ENCODE results near the gene ODF2L. TPM values are rescaled to one million over a fixed set of nuclear protein-coding genes. Genes with fewer than 3 reads are reported as not detected.
"Not testable (repeated sequence)": the region's sequence is repeated elsewhere in the genome, so short reads cannot be mapped to it uniquely, and the experiment has no call there.

Gene ODF2L
- total RNA-seq, 1 donor from 2014 or later = 52.2 TPM

DNA sequence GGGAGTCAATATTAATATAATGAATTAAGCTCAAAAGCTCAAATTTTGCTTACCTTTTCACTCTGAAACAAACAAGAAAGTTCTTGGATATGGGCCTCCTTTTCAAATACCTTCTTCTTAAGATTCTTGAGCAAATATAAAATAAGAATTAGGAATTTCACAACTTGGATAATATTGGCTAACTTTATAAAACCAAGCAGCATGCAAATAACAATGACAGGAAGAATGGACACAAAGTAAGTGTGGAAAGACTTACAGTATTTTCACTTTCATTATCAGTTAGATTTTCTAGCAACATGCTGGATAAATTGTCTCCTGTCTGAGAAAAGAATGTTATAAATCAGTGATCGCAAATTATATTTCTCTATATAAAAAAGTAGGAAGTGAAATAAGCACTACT lies 13.2 kb downstream of the ODF2L start:
- DNase-seq = no peak

DNA sequence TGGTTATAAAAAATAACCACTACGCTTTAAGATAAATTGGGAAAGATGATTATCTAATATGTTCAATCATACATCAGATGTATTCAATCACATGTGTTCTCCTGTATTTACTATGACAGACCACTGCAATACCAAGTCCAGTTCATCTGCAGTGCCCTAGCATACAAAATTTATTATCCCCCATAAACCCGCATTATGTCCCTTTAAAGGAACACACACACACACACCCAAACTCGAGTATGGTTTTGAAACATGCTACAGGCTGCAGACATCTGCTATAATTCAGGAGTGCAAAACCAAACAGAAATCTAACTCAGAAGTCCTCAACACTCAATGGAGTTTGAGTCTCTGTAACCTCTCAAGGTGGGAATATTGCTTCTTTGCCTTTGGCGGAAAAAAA lies 14.9 kb downstream of the ODF2L start:
- no peak for DNase-seq

DNA sequence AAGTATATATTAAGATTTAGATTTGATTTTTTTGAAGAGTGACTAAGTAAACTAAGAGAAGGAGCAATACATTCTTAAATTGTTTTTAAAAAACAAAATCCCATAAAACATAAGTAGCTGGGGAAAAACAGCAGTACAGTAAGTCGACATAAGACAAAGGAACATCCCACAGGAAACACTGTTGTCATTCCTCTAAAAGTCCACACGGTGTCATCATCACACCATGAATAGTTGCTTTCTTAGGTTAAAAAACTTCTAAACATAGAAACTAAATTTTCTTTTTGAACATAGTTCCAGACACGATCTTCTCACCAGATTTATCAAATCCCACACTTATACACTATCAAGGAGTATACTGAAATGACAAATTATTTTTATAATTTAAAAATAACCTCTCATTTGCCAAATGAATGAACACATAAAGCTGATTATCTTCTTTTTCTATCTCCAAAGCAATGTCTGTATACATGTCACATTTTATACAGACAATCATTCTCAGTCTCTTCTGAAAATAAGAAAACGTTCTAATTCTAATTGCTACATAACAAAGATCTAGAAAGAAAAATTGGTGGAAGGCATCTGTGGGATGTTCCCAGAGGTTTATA lies 15.8 kb downstream of the ODF2L start:
- peak; percentile 88 for DNase-seq

DNA sequence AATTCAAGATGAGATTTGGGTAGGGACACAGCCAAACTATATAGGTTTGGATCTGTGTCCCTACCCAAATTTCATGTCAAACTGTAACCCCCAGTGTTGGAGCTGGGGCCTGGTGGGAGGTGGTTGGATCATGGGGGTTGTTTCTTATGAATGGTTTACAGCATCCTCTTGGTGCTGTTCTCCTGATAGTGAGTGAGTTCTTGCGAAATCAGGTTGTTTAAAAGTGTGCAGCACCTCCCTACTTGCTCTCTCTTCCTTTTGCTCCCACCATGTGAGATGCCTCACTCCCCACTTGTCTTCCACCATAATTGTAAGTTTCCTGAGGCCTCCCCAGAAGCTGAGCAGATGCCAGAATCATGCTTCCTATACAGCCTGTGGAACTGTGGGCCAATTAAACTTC lies 17.3 kb downstream of the ODF2L start:
- no peak for DNase-seq

DNA sequence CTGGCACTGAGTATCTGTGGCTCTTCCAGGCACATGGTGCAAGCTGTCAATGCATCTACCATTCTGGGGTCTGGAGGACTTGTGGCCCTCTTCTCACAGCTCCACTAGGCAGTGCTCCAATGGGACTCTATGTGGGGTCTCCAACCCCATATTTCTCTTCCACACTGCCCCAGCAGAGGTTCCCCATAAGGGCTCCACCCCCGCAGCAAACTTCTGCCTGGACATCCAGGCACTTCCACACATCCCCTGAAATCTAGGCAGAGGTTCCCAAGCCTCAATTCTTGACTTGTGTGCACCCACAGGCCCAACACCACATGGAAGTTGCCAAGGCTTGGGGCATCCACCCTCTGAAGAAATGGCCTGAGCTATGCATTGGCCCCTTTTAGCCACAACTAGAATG lies 18.8 kb downstream of the ODF2L start:
- DNase-seq = no peak

DNA sequence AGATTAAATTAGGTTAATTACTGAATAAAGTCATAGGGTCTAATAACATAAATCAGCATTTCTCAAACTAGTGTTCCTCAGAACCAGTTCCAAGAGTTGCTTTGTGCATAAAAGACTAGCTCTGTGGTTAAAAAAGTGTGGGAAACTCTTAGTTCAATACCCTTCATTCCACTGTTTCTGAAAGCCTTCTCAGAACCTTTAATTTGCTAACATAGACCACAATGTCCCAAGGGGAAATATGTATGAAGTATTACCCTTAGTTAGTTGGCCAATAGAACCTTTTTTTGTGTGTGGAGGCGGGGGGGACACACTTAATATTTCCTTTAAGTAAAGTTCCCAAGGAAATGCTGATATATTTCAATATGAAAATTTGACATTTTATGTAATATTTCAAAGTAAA lies 20.4 kb downstream of the ODF2L start:
- DNase-seq = no peak

DNA sequence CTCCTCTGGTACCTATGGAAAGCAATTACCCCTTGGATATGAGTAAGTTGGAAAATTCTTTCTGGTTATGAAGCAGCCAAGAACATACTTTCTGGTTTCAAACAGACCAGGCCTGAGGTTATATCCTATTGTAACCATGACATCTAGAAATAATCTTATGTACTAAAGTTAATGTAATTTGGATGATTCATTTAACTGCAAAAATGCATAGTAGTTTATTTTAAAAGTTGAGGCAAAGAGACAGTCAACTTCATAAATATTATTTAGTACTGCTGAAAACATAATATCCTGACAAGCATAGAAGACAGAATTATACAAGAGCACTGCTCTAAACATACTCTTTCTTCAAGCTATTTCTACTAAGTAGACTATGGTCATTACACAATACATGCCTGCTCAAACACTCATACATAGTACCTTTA lies 25.5 kb downstream of the ODF2L start:
- DNase-seq = no peak

DNA sequence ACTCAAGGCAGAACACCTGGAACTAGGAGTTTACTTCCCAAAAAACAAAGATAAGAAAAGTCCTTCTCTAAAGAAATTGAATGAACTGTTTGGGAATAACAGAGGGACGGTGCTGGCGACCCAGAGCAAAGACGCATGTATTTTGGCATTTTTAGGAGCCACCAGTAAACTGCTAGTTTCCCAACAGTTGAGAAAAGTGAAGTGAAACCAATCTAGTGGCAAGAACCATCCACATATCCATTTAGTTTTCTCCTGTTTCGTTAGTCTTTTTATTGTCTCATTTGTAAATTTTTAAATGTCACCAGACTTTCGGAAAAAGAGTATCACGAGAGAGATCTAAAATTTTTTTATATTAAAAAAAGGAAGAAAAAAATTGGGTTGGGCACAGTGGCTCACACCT lies 30.2 kb downstream of the ODF2L start:
- DNase-seq = no peak

DNA sequence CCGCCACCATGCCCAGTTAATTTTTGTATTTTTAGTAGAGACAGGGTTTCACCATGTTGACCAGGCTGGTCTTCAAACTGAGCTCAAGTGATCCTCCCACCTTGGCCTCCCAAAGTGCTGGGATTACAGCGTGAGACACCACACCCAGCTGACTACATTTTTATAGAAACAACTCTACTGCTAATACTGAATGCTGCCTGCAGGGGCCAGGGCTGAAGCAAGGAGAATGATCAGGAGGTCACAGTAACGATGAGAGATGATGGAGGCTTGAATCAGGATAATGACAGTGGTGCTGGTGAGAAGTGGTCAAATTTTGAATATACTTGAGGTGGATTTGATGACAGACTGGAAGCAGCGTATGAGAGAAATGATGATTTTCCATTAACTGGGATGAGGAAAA lies 33.3 kb downstream of the ODF2L start:
- no peak for DNase-seq

DNA sequence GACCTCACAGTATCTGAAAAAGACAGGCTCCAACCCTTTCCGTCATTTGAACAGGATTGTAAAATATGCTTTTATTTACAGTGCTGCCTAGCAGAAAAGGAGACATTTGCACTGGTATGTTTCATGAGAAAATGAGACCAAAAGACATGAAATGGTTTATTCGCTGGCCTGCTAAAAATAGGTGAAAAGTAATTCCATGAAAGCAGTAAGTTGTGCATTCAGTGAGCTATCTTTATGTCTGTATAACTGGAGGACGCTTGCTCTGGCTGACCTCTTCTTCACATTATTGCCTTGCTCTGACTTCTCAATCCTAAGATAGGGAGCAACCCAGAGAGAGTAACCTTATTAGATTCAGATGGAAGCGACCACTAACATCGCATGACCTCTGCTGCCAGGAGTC lies 38.3 kb downstream of the ODF2L start:
- no peak for DNase-seq

DNA sequence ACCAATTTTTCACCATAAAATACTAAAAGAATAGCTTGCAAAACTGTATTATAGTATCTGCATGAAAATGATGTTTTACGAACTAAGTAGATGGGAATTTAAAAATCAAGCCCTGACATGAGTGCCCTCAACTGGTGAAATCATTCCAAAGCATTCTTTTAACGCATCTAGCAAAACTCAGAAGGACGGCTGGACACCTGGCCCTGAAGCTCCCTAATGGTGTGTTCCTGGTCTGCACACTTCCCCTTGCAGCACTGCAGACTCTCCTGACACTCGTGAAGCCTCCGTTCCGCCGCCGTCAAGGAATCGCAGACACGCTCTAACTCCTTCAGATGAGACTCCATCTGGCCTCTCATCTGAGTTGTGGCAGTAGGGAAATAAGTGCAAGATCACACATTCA lies 39.9 kb downstream of the ODF2L start:
- no peak for DNase-seq

DNA sequence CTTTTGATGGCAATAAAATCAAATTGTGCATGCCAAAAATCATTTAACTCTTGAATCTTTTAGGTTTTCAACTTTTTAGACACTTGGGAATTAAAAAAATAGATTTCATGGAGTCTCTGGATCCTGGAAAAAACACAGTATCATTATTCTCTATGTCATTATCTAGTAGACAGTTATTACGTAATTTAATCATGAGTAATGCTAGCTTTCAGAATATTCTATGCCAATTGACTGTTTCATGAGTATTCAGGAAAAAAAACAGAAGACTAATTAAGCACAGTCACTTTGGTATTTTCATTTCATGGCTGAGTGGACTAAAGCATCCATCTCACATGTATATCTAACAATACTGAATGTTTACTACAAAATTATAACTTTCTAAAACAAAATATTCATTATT lies 44.0 kb downstream of the ODF2L start:
- no peak for DNase-seq

DNA sequence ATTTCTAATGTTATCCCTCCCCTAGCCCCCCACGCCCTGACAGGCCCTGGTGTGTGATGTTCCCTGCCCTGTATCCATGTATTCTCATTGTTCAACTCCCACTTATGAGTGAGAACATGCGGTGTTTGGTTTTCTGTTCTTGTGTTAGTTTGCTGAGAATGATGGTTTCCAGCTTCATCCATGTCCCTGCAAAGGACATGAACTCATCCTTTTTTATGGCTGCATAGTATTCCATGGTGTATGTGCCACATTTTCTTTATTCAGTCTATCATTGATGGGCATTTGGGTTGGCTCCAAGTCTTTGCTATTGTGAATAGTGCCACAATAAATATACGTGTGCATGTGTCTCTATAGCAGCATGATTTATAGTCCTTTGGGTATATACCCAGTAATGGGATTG lies 45.9 kb downstream of the ODF2L start:
- not testable (repeated sequence) for DNase-seq

DNA sequence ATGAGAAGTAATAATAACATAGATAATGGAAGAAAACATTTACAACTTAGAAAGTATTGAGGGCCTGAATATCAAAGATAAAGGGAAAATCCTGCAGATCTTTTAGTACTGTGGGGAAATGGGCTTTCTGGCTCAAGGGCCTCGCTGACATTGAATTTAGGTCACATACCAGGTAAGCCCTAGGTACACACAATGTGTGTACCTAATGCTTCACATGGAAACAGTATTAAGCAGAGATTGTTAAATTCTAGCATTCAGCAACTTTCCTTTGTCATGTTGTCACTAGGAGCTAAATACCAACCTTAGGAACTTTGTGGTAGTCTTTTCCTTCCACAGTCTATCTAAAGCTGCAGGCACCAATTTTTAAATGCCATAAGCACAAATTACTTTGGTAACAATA lies 49.7 kb downstream of the ODF2L start:
- no peak for DNase-seq

DNA sequence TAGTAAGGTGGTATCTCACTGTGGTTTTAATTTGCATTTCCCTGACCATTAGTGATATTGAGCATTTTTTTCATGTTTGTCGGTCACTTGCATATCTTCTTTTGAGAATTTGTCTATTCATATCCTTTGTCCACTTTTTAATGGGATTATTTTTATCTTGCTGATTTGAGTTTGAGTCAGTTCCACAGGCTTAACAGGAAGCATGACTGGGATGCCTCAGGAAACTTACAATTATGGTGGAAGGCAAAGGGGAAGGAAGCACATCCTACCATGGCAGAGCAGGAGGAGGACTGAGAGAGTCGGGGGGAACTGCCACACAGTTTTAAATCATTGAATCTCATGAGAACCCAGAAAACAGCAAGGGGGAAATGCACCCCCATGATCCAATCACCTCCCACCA lies 51.1 kb downstream of the ODF2L start:
- DNase-seq = no peak

DNA sequence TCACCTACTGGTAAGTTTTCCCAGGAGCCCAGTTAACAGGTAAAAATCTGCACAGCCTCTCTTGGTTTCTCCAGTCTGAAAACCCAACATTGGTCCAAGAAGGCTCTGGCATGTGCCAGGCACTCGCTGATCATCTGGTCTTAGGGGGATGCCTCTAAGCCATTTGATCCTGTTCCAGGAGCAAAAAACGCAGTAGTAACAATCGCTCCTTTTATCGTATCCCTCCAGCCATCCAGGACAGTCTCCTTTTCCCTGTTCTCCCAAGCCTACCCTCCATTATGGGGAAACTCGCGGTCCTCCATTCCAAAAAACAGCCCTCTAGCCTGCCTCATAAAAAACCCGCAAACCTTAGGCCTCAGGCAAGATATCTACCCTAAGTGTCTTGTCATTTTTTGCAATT lies 56.2 kb downstream of the ODF2L start:
- no peak for DNase-seq

DNA sequence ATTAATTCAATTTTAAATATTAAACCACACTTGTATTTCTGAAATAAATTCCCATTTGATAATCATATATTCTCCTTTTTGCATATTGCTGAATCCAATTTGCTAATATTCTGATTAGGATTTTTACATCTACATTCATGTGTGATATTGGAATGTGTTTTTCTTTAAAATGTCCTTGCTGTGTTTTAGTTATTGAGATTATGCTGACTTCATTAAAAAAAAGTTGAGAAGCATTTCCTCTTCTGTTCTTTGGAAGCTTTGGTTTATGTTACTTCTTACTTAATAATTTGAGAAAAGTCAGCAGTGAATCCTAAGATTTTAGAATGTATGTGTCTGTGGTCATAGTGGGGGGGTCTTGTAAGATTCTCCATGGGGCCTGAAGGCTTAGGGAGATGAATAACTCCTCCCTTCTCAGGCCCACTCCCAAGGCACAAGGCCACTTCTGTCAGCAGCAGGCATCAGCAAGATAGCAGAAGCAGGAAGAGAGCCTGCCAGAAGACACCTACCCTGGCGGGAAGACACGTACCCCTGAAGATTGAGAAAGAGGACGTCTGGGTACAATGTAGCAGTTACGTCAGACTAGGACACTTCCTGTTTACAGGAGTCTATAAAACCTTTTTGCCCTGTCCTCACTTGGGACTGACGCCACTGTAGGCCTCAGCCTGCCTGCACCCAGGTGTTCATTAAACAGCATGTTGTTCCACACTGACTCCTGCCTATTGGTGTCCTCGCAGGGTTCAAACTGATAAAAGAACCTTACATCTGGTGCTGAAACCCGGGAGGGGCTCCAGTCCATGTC lies 56.9 kb downstream of the ODF2L start:
- no peak for DNase-seq

DNA sequence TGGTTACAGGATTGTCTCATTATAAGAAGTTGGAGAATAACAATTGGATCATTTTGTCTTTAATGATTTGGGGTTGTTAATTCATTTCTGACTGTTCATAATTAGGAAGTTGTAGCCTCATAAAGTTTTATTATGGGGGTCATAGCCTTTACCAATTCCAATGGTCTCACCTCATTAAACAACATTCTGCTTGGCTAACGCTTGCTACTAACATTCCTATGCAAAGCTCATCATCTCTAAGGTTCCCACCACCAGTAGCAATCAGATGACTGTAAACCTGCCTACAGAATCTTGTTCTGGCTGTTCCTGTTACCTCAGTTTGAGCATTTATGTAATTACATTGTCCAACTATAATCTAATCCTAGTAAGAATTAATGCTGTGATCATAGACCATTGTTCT lies 60.2 kb downstream of the ODF2L start:
- no peak for DNase-seq

DNA sequence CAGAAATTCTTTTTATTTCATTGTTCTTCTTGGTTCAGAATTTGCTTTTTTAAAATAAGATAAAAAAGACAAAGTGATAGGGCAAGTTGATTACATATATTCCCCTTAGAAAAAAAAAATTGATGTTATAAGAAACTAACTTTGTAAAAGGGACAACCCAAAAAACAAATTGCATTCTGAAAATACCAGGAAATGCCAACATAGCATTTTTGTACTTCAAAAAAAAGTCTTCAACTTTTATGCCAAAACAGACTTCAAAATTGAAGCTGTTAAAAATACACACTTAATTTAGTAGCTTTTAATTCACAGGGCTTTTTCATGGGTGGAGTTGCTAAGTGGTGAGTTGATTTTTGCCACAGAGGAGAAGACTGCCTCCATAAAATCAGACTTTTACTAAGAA lies 70.9 kb downstream of the ODF2L start:
- DNase-seq = no peak

DNA sequence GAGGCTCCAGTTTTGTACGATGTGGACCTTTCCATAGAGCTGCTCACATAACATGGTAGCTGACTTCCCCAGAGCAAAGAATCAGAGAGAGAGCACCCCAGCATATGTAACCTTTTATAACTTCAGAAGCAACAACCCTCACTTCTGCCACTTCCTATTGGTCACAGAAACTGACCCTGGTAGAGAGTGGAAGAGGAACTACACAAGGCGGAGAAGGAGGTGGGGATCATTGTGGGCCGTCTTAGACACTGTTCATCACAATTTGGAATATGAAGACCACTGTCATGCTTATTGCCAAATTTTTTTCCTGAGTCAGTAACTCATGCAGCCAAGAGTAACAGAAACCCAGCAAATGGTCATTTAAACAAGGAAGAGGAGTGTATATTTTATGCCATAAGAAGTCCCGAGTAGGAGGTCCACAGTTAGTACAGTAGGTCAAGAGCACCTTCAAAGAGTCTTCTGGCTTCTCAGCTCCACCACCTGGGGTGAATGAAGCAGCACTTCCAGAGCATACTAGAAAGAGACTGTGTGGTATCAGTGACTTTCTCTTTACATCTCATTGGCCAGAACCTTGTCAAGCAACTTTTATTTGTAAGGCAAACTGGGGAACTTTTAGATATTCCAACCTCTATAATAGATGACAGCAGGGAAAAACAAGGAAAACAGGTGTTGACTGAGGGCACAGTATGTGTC lies 71.8 kb downstream of the ODF2L start:
- DNase-seq = no peak

DNA sequence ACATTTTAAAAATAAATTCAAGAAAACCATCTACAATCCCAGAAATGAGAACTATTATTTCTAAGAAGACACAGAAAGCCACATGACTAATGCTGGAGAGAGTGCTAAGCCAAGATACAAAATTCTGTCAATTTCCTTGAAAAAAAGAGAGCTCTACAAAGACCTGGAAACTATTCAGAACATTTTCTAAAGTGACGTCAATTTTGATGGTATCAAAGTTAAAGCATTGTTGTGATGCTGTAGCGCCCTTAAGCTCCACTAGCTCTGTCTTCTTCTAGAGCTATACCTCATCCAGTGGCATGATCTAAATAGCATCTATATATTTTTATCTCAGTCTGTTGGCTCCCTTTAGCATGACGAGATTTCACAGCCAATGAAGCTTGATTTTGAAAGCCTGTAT lies 73.9 kb downstream of the ODF2L start:
- DNase-seq = no peak

DNA sequence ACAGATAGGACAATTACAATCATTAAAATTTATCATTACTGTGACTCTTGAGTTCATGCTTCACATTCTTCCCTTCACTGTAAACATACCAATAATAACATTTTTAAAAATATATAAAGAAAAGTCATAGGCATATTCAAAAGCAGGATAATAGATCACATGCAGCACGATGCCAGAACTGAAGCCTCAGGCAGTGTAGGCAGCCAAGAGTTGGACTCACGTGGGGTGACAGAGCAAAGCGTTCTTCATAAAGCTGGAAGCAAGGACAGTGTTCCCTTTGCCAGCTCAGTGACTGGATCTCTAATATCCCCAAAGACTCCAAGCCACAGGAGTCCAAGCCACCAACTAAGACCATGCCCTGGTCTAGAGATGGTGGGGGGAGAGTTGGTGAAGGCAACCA lies 77.7 kb downstream of the ODF2L start:
- no peak for DNase-seq

DNA sequence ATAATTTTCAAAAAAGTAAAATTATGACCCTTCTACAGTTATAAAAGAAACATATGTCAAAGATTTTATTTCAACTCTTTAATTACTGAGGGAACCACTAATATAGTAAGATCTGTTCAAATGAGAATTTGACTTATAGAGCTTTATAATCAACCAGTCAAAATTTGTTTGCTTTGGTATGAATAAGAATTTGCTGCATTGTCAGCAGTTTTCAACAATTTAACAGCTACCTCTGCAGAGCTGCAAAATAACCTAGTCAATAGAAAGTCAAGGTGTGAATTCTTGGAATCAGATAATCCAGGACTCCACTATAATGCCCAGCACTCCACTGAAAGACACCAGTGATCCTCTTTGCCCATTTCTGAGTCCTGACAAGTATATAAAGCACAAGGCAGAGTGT lies 78.2 kb downstream of the ODF2L start:
- DNase-seq = no peak

DNA sequence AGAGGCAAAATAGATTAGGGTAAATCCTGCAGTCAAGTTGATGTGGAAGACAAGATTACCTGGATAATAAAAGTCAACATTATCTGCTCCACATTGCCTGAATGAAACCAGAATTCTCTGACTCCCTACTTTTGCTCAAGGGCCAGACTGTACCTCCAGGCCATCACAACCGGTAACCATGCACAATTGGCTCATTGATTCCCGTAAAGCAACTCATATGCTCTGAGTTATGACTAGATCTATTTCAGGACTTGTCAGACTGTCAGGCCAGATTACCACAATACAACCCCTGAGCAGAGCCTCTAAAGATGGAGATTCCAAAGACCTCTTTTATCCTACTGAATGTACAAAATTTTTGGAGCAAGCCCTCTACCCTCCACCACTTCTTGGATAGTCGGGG lies 90.4 kb downstream of the ODF2L start:
- DNase-seq = no peak
